ENCODE results near the gene PMM1.

DNA sequence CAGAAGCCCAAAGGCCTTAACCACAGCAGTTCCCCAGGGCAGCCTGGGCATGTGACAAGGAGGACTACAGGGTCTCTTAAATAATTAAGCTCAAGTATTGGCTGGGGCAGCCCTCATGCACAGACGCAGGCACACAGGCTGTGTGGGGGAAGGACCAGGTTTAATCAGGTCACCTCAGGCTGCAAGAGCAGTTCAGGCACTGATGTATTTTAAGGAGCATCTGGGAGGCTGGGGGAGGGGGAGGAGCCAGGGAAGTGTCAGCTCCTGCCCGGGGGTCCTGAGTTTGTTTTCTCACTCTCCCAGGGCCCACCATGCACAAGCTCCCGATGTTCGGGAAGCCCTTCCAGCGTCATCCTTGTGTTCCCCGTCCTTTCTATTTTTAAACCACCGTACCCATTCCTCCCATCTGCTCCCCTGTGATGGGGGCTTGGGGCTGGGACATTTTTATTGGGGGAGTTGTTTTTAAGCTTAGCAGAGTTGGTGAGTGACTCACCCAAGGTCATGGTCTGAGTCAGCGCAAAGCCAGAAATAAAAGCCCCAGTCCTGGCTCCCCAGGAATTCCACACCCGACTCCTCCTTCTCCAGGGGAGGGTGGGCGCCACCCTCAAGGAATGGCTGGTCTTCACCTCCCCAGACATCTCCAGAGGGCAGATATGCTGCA lies 26.5 kb downstream of the PMM1 start:
- TF ChIP-seq, protein P1, sequence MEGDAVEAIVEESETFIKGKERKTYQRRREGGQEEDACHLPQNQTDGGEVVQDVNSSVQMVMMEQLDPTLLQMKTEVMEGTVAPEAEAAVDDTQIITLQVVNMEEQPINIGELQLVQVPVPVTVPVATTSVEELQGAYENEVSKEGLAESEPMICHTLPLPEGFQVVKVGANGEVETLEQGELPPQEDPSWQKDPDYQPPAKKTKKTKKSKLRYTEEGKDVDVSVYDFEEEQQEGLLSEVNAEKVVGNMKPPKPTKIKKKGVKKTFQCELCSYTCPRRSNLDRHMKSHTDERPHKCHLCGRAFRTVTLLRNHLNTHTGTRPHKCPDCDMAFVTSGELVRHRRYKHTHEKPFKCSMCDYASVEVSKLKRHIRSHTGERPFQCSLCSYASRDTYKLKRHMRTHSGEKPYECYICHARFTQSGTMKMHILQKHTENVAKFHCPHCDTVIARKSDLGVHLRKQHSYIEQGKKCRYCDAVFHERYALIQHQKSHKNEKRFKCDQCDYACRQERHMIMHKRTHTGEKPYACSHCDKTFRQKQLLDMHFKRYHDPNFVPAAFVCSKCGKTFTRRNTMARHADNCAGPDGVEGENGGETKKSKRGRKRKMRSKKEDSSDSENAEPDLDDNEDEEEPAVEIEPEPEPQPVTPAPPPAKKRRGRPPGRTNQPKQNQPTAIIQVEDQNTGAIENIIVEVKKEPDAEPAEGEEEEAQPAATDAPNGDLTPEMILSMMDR (IDR thresholded peaks at IDR 0.05) = no peak
- TF ChIP-seq EP300 (IDR thresholded peaks at IDR 0.05) = no peak
- no peak for TF ChIP-seq POLR2A (IDR thresholded peaks at IDR 0.05)
